ENCODE results near the gene ATP5PD. TPM values are rescaled to one million over a fixed set of nuclear protein-coding genes. Genes with fewer than 3 reads are reported as not detected.

ATP5PD gene
- total and polyA plus RNA-seq, 2 of the 13 experiments (the other 11 are each of a cell fraction or from before 2014, with no cell fraction given) = 158 to 428 TPM

DNA sequence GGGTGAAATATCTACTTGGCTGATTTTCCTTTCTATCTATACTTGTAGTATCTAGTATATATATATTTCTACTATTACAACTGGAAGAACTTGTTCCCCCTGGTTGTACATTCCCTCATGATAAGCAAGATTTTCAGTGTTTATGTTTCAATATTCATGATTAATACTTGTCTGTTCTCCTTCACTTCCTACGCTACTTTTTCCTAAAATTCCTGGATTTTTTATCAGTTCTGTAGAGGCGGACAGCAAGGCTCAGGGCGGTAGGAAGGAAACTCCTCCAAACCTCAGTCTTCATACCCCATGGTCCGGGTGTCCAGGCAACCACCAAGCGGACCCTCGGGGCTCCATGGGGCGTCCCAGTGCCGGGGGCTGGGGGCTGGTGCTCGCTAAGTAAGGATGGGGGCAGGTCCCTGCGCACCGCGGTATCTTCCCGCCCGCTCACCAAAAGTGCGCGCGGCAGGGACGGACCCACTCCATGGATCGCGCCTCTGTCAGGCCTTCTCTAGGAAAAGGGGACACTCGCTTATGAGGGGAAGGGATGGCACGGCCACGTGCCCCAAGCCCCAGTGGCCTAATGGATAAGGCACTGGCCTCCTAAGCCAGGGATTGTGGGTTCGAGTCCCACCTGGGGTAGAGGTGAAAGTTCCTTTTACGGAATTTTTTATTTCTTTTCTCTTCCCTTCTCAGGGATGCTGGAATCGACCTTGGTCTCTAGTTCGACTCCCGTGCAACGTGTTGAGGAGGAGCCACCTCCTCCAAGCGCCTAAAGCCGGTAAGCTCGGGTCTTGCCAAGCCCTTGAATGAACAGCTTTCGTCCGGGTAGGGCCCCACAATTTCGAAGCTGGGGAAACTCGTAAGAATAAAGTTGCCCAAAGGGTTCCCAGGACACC lies 13.2 kb downstream of the ATP5PD start (continued):
- TF ChIP-seq KDM3A (CRISPR knock-in tag; IDR thresholded peaks at IDR 0.05; ENCODE audit: low read depth) (peak; percentile 64; the same call in 1 of the 2 replicates), NFIC (IDR thresholded peaks at IDR 0.05; ENCODE audit: low read length) (peak; percentile 53; the same call in 1 of the 2 replicates), MAFK (conservative IDR thresholded peaks at IDR 0.05 in 1 of 2, IDR thresholded peaks at IDR 0.05 in 1 of 2; ENCODE audit: low read length in 2 of 2) (no peak), JUN (CRISPR knock-in tag; IDR thresholded peaks at IDR 0.05) (peak; percentile 77; the same call in 1 of the 2 replicates), RELA (CRISPR knock-in tag; IDR thresholded peaks at IDR 0.05) (peak; percentile 92; the same call in 1 of the 2 replicates), ELF3 (CRISPR knock-in tag; IDR thresholded peaks at IDR 0.05) (peak; percentile 81), ZNF225 (CRISPR knock-in tag; IDR thresholded peaks at IDR 0.05) (peak; percentile 56; the same call in 1 of the 2 replicates), TCF12 (IDR thresholded peaks at IDR 0.05) (no peak), TCF12 (CRISPR knock-in tag; IDR thresholded peaks at IDR 0.05) (no peak), ZNF468 (CRISPR knock-in tag; IDR thresholded peaks at IDR 0.05) (no peak), GABPA (IDR thresholded peaks at IDR 0.05; ENCODE audit: low read depth, low read length) (no peak), GABPA (CRISPR knock-in tag; IDR thresholded peaks at IDR 0.05; ENCODE audit: low read depth) (no peak), IKZF1 (IDR thresholded peaks at IDR 0.05) (no peak), NCOA1 (CRISPR knock-in tag; IDR thresholded peaks at IDR 0.05) (peak; percentile 80), PAX8 (CRISPR knock-in tag; IDR thresholded peaks at IDR 0.05; ENCODE audit: borderline replicate concordance) (peak; percentile 28; the same call in 1 of the 2 replicates), ZNF652 (CRISPR knock-in tag; IDR thresholded peaks at IDR 0.05; ENCODE audit: borderline replicate concordance, low read depth) (peak; percentile 46; the same call in 1 of the 2 replicates), ZNF382 (CRISPR knock-in tag; IDR thresholded peaks at IDR 0.05; ENCODE audit: borderline replicate concordance) (no peak), ZNF430 (CRISPR knock-in tag; IDR thresholded peaks at IDR 0.05) (peak; percentile 57; the same call in 1 of the 2 replicates), ZNF672 (CRISPR knock-in tag; IDR thresholded peaks at IDR 0.05) (no peak), SOX13 (IDR thresholded peaks at IDR 0.05) (no peak), SOX13 (CRISPR knock-in tag; conservative IDR thresholded peaks at IDR 0.05 in 1 of 2, IDR thresholded peaks at IDR 0.05 in 1 of 2) (peak in 1 of 2 experiments; percentile 63; a peak in 1 of 4 replicates), BCL6 (CRISPR knock-in tag; IDR thresholded peaks at IDR 0.05) (peak; percentile 86), FOSL1 (CRISPR knock-in tag; IDR thresholded peaks at IDR 0.05; ENCODE audit: borderline replicate concordance) (no peak; the same call in 1 of the 2 replicates), SP1 (IDR thresholded peaks at IDR 0.05) (no peak), SP1 (CRISPR knock-in tag; IDR thresholded peaks at IDR 0.05) (peak; percentile 68; the same call in 1 of the 2 replicates)
- TF ChIP-seq, protein P1, sequence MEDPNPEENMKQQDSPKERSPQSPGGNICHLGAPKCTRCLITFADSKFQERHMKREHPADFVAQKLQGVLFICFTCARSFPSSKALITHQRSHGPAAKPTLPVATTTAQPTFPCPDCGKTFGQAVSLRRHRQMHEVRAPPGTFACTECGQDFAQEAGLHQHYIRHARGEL (CRISPR knock-in tag; IDR thresholded peaks at IDR 0.05) = 0 out of 2 replicates have a peak, but pooled peaks have one; percentile 16
- TF ChIP-seq, protein P2, sequence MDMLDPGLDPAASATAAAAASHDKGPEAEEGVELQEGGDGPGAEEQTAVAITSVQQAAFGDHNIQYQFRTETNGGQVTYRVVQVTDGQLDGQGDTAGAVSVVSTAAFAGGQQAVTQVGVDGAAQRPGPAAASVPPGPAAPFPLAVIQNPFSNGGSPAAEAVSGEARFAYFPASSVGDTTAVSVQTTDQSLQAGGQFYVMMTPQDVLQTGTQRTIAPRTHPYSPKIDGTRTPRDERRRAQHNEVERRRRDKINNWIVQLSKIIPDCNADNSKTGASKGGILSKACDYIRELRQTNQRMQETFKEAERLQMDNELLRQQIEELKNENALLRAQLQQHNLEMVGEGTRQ (IDR thresholded peaks at IDR 0.05; ENCODE audit: low read depth, low read length) = peak; percentile 64; the same call in 1 of the 2 replicates
- TF ChIP-seq, protein P2 (CRISPR knock-in tag; IDR thresholded peaks at IDR 0.05; ENCODE audit: borderline replicate concordance) = peak; percentile 80
- TF ChIP-seq, protein P3, sequence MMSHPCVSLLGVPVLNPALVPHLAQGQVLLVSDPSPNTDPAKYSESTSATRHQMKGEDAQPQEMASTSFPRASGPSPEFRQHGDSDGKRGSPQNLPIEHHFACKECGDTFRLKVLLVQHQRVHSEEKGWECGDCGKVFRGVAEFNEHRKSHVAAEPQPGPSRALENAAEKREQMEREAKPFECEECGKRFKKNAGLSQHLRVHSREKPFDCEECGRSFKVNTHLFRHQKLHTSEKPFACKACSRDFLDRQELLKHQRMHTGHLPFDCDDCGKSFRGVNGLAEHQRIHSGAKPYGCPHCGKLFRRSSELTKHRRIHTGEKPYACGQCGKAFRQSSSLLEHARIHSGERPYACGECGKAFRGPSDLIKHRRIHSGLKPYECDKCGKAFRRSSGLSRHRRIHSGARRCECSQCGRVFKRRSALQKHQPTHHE (CRISPR knock-in tag; IDR thresholded peaks at IDR 0.05; ENCODE audit: borderline replicate concordance) = peak; percentile 24; the same call in 1 of the 2 replicates
